Activated naive CD4-positive, alpha-beta T cell (primary cell): ENCODE measurements around the gene PODXL2.
"Not testable (repeated sequence)": the region's sequence is repeated elsewhere in the genome, so short reads cannot be mapped to it uniquely, and the experiment has no call there.

ENCODE experiments used
- DNase-seq, 4 experiments: peaks; one replicate each; lab custom pipeline; 2025; lab: John Stamatoyannopoulos, UW

Gene PODXL2

GRCh38 chr3:127630811-127631714 is 2.1 kb downstream of the PODXL2 start:
- no peak for DNase-seq

- no peak for DNase-seq
Measured at GRCh38 chr3:127632035-127632820, 3.2 kb downstream of the PODXL2 start.

GRCh38 chr3:127634653-127635052 is 5.7 kb downstream of the PODXL2 start:
- no peak for DNase-seq

- no peak for DNase-seq
Measured at GRCh38 chr3:127637546-127637945, 8.6 kb downstream of the PODXL2 start.

- no peak for DNase-seq
Measured at GRCh38 chr3:127637971-127638370, 9.0 kb downstream of the PODXL2 start.

GRCh38 chr3:127639173-127640041 is 10.4 kb downstream of the PODXL2 start:
- DNase-seq, result no peak

GRCh38 chr3:127640042-127640355 is 11.0 kb downstream of the PODXL2 start:
- DNase-seq, result no peak

- no peak for DNase-seq
Measured at GRCh38 chr3:127644641-127645370, 15.8 kb downstream of the PODXL2 start.

GRCh38 chr3:127645371-127646015 is 16.5 kb downstream of the PODXL2 start:
- no peak for DNase-seq

- DNase-seq, result no peak
Measured at GRCh38 chr3:127646501-127647046, 17.6 kb downstream of the PODXL2 start.

GRCh38 chr3:127647166-127647844 is 18.3 kb downstream of the PODXL2 start:
- DNase-seq, result no peak

- DNase-seq, result no peak
Measured at GRCh38 chr3:127647845-127648204, 18.8 kb downstream of the PODXL2 start.

GRCh38 chr3:127650236-127650635 is 21.3 kb downstream of the PODXL2 start:
- DNase-seq, result no peak

- DNase-seq, result no peak
Measured at GRCh38 chr3:127651516-127652172, 22.7 kb downstream of the PODXL2 start.

- peak in 1 of 4 experiments; percentile 12 for DNase-seq
Measured at GRCh38 chr3:127652246-127652995, 23.4 kb downstream of the PODXL2 start.

- no peak for DNase-seq
Measured at GRCh38 chr3:127654374-127654773, 25.4 kb downstream of the PODXL2 start.

GRCh38 chr3:127654993-127655392 is 26.0 kb downstream of the PODXL2 start:
- not testable (repeated sequence) for DNase-seq

- DNase-seq, result no peak
Measured at GRCh38 chr3:127655641-127656040, 26.7 kb downstream of the PODXL2 start.

- no peak for DNase-seq
Measured at GRCh38 chr3:127656906-127657305, 27.9 kb downstream of the PODXL2 start.
